Adrenal gland (tissue), 5 donors: Measurements from ENCODE around the gene PRKG1.
"Not testable (repeated sequence)": the region's sequence is repeated elsewhere in the genome, so short reads cannot be mapped to it uniquely, and the experiment has no call there.

Experiments used
- CTCF ChIP-seq, 6 experiments: fragments of 450-650 bp in 4 of 6; fragments of 200-600 bp in 2 of 6; sonication (generic) in 1 of 6; IDR thresholded peaks; 1 replicate in 5 of 6; 2 replicates in 1 of 6; pipeline versions ENCODE4 v1.5.1 to v1.8.0; 2016 to 2021; ENCODE audit warnings: antibody characterized with exemption in 6 of 6, mild to moderate bottlenecking in 2 of 6, moderate library complexity in 1 of 6
- POLR2A ChIP-seq, 2 donors: fragments of 450-650 bp; IDR thresholded peaks; one replicate each; pipeline ENCODE4 v1.6.1; 2017; ENCODE audit warnings: antibody characterized with exemption in 2 of 2, mild to moderate bottlenecking in 2 of 2, moderate library complexity in 1 of 2
- donor health status: DM: no; HTN: no; CAD: no.

DNA sequence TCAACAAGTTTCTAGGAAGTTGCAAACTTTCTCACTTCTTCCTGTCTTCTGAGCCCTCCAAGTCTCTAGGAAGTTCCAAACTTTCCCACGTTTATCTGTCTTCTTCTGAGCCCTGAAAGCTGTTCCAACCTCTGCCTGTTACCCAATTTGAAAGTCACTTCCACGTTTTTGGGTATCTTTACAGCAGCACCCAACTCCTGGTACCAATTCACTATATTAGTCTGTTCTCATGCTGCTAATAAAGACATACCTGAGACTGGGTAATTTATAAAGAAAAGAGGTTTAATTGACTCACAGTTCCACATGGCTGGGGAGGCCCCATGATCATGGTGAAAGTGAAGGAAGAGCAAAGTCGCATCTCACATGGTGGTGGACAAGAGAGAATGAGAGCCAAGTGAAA, 381.5 kb downstream of the PRKG1 start:
- not testable (repeated sequence) for TF ChIP-seq CTCF, POLR2A (IDR thresholded peaks at IDR 0.05)
